Muscle layer of duodenum (tissue), 2 donors: ENCODE data around the gene CLK2.

Experiments
- H3K27ac ChIP-seq: one replicate; pipeline ENCODE4 v1.7.0; 2013; ENCODE audit warnings: mild to moderate bottlenecking, low read length
- H3K27me3 ChIP-seq: one replicate; pipeline ENCODE4 v1.7.0; 2013; ENCODE audit warnings: low read depth, mild to moderate bottlenecking, control low read depth, low read length
- H3K36me3 ChIP-seq, 2 donors: one replicate each; pipeline ENCODE4 v1.7.0; 2013; ENCODE audit warnings: low read length in 2 of 2, control low read depth in 1 of 2, mild to moderate bottlenecking in 1 of 2; ENCODE audit not compliant: insufficient read depth in 2 of 2, control insufficient read depth in 1 of 2
- H3K4me1 ChIP-seq, 2 donors: one replicate each; pipeline ENCODE4 v1.7.0; 2013; ENCODE audit warnings: low read length in 2 of 2, mild to moderate bottlenecking in 2 of 2, control low read depth in 1 of 2, moderate library complexity in 1 of 2; ENCODE audit not compliant: insufficient read depth in 2 of 2, control insufficient read depth in 1 of 2
- H3K4me3 ChIP-seq, 2 donors: one replicate each; pipeline ENCODE4 v1.7.0; 2013; ENCODE audit warnings: low read length in 2 of 2, low read depth in 1 of 2, mild to moderate bottlenecking in 1 of 2
- H3K9me3 ChIP-seq, 2 donors: one replicate each; pipeline ENCODE4 v1.7.0; 2013; ENCODE audit warnings: low read length in 2 of 2, control low read depth in 1 of 2, mild to moderate bottlenecking in 1 of 2; ENCODE audit not compliant: control insufficient read depth in 1 of 2
- donor health status: healthy.

The CLK2 gene

DNA sequence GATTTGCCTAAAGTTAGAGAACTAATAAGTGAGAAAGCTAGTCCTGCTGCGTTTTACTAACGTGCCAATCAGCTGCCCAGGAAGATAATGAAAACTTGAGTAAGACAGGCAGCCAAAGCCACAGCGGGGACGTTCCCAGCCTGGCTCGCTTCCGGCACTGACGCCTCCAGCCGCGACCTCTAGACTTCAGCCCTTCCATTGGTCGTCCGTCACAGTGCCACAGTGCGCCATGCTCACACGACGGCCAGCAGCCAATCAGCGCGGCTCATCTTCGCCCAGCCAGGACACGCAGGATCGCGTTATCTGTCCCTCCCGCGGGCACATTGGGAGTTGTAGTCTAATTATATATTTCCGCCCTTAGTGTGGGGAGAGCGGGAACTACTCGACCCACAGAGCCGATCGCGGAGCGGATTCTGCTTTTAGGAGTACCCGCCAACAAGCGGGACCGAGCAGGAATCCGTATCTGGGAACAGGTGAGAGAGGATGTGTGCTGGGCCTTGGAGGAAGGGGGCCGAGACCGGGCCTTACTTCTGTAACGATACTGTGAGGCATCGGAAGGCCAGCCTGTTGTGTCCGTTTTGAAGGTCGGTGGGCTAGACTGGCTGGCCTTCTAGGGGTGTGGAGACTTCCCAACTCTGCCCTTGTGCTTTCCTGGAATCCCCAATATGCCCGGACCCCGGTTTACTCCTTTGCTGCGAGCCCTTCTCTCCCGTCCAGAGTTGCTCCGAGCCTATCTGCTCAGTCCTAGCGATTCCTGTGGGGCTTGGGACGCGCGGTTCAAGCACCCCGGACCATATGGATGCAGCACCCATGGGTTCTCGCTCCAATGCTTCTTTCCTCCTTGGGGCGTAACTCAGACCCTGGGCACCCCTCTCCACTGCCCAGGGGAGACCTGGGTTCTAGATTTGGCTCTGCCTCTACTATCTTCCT is 35.5 kb upstream of the CLK2 start, which contains the start of gene FDPS:
TSS of gene FDPS (plus strand) at position 374 of the 930 bp plus-strand sequence. CDS start 924 bp downstream, outside the sequence.
- no peaks in the 10 kb centered on the region for H3K9me3 ChIP-seq
- no peaks in the 10 kb centered on the region for H3K27me3 ChIP-seq
- peaks cover 9 to 11% of the 10 kb centered on the region in 2 donors for H3K36me3 ChIP-seq
- H3K4me1 ChIP-seq, result peaks cover 0 to 14% of the 10 kb centered on the region in 2 donors
- peak within 1 kb of the TSS; percentile 96 for H3K27ac ChIP-seq
- H3K4me3 ChIP-seq, result peak within 1 kb of the TSS; percentile 95 to 98

DNA sequence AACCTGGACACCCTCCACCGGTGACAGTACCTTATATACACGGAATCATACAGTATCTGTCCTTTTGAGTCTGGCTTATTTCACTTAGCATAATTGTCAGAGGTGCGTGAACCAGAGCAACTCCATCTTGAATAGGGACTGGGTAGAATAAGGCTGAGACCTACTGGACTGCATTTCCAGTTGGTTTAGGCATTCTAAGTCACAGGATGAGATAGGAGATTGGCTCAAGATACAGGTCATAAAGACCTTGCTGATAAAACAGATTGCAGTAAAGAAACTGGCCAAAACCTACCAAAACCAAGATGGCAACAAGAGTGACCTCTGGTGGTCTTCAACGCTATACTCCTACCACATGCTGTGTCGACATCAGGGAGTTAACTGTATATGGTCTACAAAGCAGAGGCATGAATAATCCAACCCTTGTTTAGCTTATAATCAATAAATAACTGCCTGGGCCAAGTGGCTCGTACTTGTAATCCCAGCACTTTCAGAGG is 34.0 kb upstream of the CLK2 start:
- no peak overlapping the region for H3K4me3 ChIP-seq
- H3K27me3 ChIP-seq, result no peaks in the 10 kb centered on the region
- H3K4me1 ChIP-seq, result peaks cover 0 to 14% of the 10 kb centered on the region in 2 donors
- H3K9me3 ChIP-seq, result no peaks in the 10 kb centered on the region
- H3K27ac ChIP-seq, result no peak overlapping the region
- peaks cover 2 to 4% of the 10 kb centered on the region in 2 donors for H3K36me3 ChIP-seq

DNA sequence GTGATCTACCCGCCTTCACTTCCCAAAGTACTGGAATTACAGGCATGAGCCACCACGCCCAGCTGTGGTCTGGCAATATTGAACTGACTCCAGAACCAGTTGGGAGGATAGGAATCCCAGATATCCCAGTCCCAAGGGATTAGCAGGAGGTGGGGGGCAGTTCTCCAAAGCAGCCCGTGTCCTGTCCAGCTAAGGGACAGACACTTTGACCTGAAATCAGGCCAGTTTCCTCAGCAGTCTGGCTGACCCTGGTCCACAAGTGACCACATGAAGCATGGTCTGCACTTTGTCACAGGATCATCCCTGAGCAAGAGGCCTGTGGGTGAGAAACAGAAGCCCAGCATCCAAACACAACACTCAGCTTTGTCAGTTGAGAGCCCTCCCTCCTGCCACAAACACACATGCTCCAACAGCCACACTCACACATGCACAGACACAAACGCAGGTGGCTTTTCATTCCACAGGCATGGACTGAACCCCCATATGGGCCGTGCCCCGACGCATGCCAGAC is 32.6 kb upstream of the CLK2 start:
- Histone ChIP-seq H3K4me1 (peaks cover 0 to 14% of the 10 kb centered on the region in 2 donors), H3K4me3 (no peak overlapping the region), H3K27me3 (no peaks in the 10 kb centered on the region), H3K27ac (no peak overlapping the region), H3K9me3 (no peaks in the 10 kb centered on the region), H3K36me3 (no peaks in the 10 kb centered on the region)

DNA sequence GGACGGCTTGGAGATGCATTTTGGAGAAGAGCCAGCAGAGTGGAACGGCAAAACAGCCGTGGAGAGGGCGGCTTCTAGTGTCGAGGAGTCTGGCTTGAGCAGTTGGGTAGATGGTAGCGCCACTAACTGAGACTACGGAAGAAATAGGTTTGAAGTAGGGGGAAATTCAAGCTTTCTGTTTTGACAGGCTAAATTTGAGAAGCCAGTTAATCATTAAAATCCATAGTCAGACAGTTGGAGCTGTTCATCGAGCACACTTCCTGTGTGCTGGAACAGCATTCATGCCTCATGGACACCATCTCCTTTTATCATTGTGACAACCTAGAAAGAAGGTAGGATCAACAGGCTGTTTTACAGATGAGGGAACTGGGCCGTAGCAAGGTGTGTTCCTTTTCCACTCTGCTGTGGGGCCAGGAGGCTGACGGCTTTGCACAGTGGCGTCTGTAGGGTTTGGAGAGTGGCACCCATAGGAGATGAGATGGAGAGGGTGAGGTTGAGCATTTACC is 31.3 kb upstream of the CLK2 start:
- H3K4me3 ChIP-seq, result no peak overlapping the region
- no peak overlapping the region for H3K27ac ChIP-seq
- H3K27me3 ChIP-seq, result no peaks in the 10 kb centered on the region
- H3K9me3 ChIP-seq, result no peaks in the 10 kb centered on the region
- H3K36me3 ChIP-seq, result no peaks in the 10 kb centered on the region
- peaks cover 0 to 6% of the 10 kb centered on the region in 2 donors for H3K4me1 ChIP-seq

- Histone ChIP-seq H3K4me3 (no peak within 1 kb of the TSS), H3K36me3 (no peaks in the 10 kb centered on the region), H3K27ac (no peak within 1 kb of the TSS), H3K27me3 (no peaks in the 10 kb centered on the region), H3K9me3 (no peaks in the 10 kb centered on the region), H3K4me1 (no peaks in the 10 kb centered on the region)
Observed at GRCh38 chr1:155301342-155301841, 28.1 kb upstream of the CLK2 start, which contains the start of gene PKLR. TSS of gene PKLR (minus strand) at chr1:155301438. CDS start at chr1:155301395, 43 bp downstream.

DNA sequence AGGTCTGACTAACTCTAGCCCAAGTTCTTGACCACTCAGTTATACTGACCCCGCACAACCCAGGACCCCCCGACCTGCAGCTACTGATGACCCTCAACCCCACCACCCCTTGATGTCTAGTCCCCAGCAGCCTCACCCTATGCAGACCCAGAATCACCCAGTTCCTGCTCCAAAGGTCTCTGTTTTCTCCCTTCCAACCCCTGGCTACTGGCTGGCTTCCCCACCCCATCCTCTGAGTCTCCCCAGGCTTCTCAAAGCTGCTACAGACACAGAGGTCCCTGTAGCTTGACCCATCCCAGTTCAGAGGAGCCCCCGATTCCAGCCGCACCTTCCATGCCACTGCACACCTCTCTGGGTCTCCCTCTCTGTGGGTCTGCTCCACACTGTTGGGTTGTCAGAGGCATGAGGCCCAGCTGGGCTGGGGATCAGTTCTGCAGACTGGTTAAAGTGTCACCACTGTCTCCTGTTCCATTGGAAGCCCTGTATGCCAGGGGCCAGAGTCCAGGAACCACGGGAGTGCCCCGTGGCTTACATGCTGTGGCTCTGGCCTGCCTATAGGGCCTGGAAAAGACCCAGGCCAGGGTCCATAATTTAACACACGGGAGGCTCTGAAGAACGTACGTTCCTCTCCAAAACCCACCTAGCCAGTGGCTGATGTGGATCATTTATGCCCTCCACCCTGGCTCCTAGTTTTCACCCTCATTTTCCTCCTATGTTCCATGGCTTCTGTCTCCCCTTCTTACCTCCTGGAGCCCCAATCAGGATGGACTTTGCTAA is 27.4 kb upstream of the CLK2 start:
- no peaks in the 10 kb centered on the region for H3K9me3 ChIP-seq
- H3K27me3 ChIP-seq, result peaks cover 4% of the 10 kb centered on the region
- H3K4me3 ChIP-seq, result no peak overlapping the region
- H3K36me3 ChIP-seq, result no peaks in the 10 kb centered on the region
- no peak overlapping the region for H3K27ac ChIP-seq
- no peaks in the 10 kb centered on the region for H3K4me1 ChIP-seq

GRCh38 chr1:155300024-155300423 is 26.7 kb upstream of the CLK2 start:
- Histone ChIP-seq H3K4me1 (peaks cover 0 to 6% of the 10 kb centered on the region in 2 donors), H3K27ac (no peak overlapping the region), H3K9me3 (no peaks in the 10 kb centered on the region), H3K36me3 (no peaks in the 10 kb centered on the region), H3K27me3 (peaks cover 10% of the 10 kb centered on the region), H3K4me3 (no peak overlapping the region)

GRCh38 chr1:155297384-155297783 is 24.1 kb upstream of the CLK2 start:
- no peaks in the 10 kb centered on the region for H3K36me3 ChIP-seq
- peaks cover 19% of the 10 kb centered on the region for H3K27me3 ChIP-seq
- no peak overlapping the region for H3K4me3 ChIP-seq
- H3K27ac ChIP-seq, result no peak overlapping the region
- H3K4me1 ChIP-seq, result peaks cover 0 to 9% of the 10 kb centered on the region in 2 donors
- H3K9me3 ChIP-seq, result no peaks in the 10 kb centered on the region

DNA sequence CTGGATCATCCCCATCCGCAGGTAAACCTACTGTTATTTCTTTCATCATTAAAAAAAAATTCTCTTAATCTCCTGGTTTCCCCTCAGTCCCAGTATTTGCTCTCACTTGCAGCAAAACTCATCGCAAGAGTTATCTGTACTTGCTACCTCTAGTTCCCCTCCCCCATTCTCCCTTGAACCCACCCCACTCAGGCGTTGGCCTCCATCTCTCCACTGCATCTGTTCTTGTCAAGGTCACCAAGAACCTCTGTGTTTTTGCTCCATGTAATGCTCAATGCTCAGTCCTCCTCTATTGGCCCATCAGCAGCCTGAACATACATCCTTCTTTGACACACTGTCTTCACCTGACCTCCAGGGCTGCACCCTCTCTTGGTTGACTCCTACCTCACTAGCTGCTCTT is 23.4 kb upstream of the CLK2 start:
- H3K4me3 ChIP-seq, result no peak overlapping the region
- no peaks in the 10 kb centered on the region for H3K9me3 ChIP-seq
- no peaks in the 10 kb centered on the region for H3K36me3 ChIP-seq
- H3K27me3 ChIP-seq, result peaks cover 19% of the 10 kb centered on the region
- H3K4me1 ChIP-seq, result peaks cover 0 to 9% of the 10 kb centered on the region in 2 donors
- no peak overlapping the region for H3K27ac ChIP-seq

DNA sequence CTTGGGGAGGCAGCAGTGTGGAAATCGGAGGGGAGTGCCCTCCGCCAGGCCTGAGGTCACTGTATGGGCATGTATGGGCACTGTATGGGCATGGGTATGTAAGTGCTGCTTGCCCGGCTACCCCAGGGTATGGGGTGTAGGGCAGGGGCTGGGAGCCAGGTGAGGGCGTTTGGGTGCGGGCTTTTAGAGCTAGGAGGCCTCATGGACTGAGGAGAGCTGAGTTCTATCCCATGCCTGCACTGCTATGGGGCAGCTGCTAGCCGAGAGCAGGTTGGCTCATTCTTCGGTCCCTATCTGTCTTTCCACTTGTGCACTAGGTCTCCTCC is 22.6 kb upstream of the CLK2 start:
- Histone ChIP-seq H3K9me3 (no peaks in the 10 kb centered on the region), H3K4me1 (peaks cover 0 to 9% of the 10 kb centered on the region in 2 donors), H3K27me3 (peaks cover 19% of the 10 kb centered on the region), H3K27ac (no peak overlapping the region), H3K36me3 (no peaks in the 10 kb centered on the region), H3K4me3 (no peak overlapping the region)
